OCI-LY7 (cell line): ENCODE results near the gene IFI27L1.

Source experiments
- CTCF ChIP-seq: fragments of 200-600 bp; sonication (generic); conservative IDR thresholded peaks from 2 replicates; pipeline ENCODE4 v1.5.1; 2014; ENCODE audit warnings: mild to moderate bottlenecking, antibody characterized with exemption, low read length, moderate library complexity, mixed read lengths
- EZH2phosphoT487 ChIP-seq: fragments of 200-600 bp; sonication (generic); IDR thresholded peaks from 2 replicates; pipeline ENCODE4 v1.6.1; 2018; ENCODE audit warnings: low read depth, borderline replicate concordance, mild to moderate bottlenecking, mixed run types, antibody characterized with exemption, low read length, moderate library complexity, mixed read lengths

GRCh38 chr14:94051779-94052178 lies 29.3 kb upstream of the IFI27L1 start:
- TF ChIP-seq CTCF: no peak
- no peak for TF ChIP-seq EZH2phosphoT487
